Breast epithelium (tissue), 4 donors: ENCODE data around the gene DPYSL3. TPM values are rescaled to one million over a fixed set of nuclear protein-coding genes. Genes with fewer than 3 reads are reported as not detected.

Experiments used
- DNase-seq, 2 donors: peaks; one replicate each; pipeline ENCODE4 v3.0.0-alpha.2; 2019; ENCODE audit warnings: low spot score in 2 of 2
- H3K27ac ChIP-seq, 2 donors: fragments of 200-600 bp; sonication (generic) in 1 of 2; one replicate each; pipeline ENCODE4 v1.5.1; 2016 to 2019; ENCODE audit warnings: mild to moderate bottlenecking in 1 of 2
- H3K27me3 ChIP-seq, 2 donors: fragments of 200-600 bp; sonication (generic) in 1 of 2; one replicate each; pipeline versions ENCODE4 v1.5.1 to v1.6.0; 2017 to 2019; ENCODE audit warnings: control low read depth in 1 of 2, mild to moderate bottlenecking in 1 of 2
- H3K36me3 ChIP-seq: fragments of 200-600 bp; one replicate; pipeline ENCODE4 v1.5.1; 2019
- H3K4me1 ChIP-seq, 2 donors: fragments of 200-600 bp; sonication (generic); one replicate each; pipeline ENCODE4 v1.5.1; 2016 to 2019; ENCODE audit warnings: control low read depth in 1 of 2
- H3K4me3 ChIP-seq, 3 donors: fragments of 200-600 bp; sonication (generic); 1 replicate in 2 of 3; 2 replicates in 1 of 3; pipeline ENCODE4 v1.5.1; 2016 to 2019; ENCODE audit warnings: mild to moderate bottlenecking in 3 of 3, moderate library complexity in 2 of 3
- H3K9me3 ChIP-seq, 2 donors: fragments of 200-600 bp; sonication (generic) in 1 of 2; one replicate each; pipeline ENCODE4 v1.5.1; 2016 to 2019; ENCODE audit warnings: control low read depth in 1 of 2
- CTCF ChIP-seq, 3 donors: fragments of 450-650 bp; IDR thresholded peaks; one replicate each; pipeline ENCODE4 v1.5.1; 2016 to 2017; ENCODE audit warnings: antibody characterized with exemption in 3 of 3, mild to moderate bottlenecking in 3 of 3, moderate library complexity in 3 of 3
- POLR2A ChIP-seq: fragments of 450-650 bp; IDR thresholded peaks from one replicate; pipeline ENCODE4 v1.6.1; 2016; ENCODE audit warnings: antibody characterized with exemption, mild to moderate bottlenecking, moderate library complexity
- POLR2AphosphoS5 ChIP-seq, 3 donors: sonication (generic); formaldehyde crosslinking; IDR thresholded peaks; one replicate each; pipeline ENCODE4 v1.6.1; 2017; ENCODE audit warnings: antibody characterized with exemption in 3 of 3
- intact Hi-C: fragments of 100-400 bp; cut with DNase I; formaldehyde crosslinking; loops from one replicate; pipeline ENCODE4 v1.15.1; 2023; ENCODE audit warnings: low total_unique reads
- total RNA-seq, 3 donors: library from RNA; depleted of rRNA; stranded (reverse); fragments of >200 nt; gene quantifications; one replicate each; pipeline ENCODE4 v1.1.0, GENCODE V29; 2016

The DPYSL3 gene
- total RNA-seq, 3 donors from 2014 or later: 34.4 to 73.1 (median 34.7) TPM

- H3K4me1 ChIP-seq: no peaks in the 10 kb centered on the region
Observed at GRCh38 chr5:147441191-147441695, 68.6 kb downstream of the DPYSL3 start.

GRCh38 chr5:147439254-147439653, 70.6 kb downstream of the DPYSL3 start:
- no peaks in the 10 kb centered on the region for H3K4me1 ChIP-seq
- no peaks in the 10 kb centered on the region for H3K9me3 ChIP-seq
- no peaks in the 10 kb centered on the region for H3K36me3 ChIP-seq
- DNase-seq: no peak
- TF ChIP-seq POLR2A (no peak), POLR2AphosphoS5 (IDR thresholded peaks at IDR 0.05) (no peak), CTCF (IDR thresholded peaks at IDR 0.05) (no peak)
- intact Hi-C loops: no loop called here
- no peaks in the 10 kb centered on the region for H3K27me3 ChIP-seq
- H3K4me3 ChIP-seq: no peak overlapping the region
- no peak overlapping the region for H3K27ac ChIP-seq

More at GRCh38 chr5:147441191-147441695, 68.6 kb downstream of the DPYSL3 start:
- no peak for DNase-seq
- Histone ChIP-seq H3K27ac (no peak overlapping the region), H3K4me3 (no peak overlapping the region), H3K27me3 (no peaks in the 10 kb centered on the region), H3K36me3 (no peaks in the 10 kb centered on the region), H3K9me3 (no peaks in the 10 kb centered on the region)
- no peak for TF ChIP-seq POLR2A
- TF ChIP-seq POLR2AphosphoS5 (IDR thresholded peaks at IDR 0.05): no peak
- intact Hi-C loops: no loop called here

DNA sequence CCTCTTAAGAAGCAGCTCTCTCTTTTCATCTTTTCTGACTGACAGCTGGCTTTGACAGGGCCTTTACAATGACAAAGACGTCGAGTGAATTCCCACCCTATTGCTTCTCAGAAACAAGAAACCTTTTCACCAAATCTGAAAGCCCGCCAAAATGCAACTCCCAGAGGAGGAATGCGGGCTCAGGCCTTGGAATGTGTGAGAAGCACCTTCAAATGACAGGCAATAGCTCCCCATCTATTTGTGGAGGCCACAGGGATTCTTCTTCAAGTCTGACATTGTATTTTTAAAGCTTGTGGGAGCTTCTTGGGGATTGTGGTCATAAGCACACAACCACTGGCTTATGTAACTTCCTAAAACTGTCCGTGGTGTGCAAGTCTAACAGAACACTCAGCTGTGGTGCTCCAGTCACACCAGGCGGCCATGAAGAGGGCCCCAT, 72.7 kb downstream of the DPYSL3 start:
- Histone ChIP-seq H3K4me1 (no peaks in the 10 kb centered on the region), H3K36me3 (no peaks in the 10 kb centered on the region), H3K4me3 (no peak overlapping the region), H3K9me3 (no peaks in the 10 kb centered on the region), H3K27ac (no peak overlapping the region), H3K27me3 (no peaks in the 10 kb centered on the region)
- intact Hi-C loops: no loop called here
- no peak for DNase-seq
- no peak for TF ChIP-seq POLR2AphosphoS5 (IDR thresholded peaks at IDR 0.05)
- no peak for TF ChIP-seq CTCF (IDR thresholded peaks at IDR 0.05)
- TF ChIP-seq POLR2A: no peak

- no peaks in the 10 kb centered on the region for H3K9me3 ChIP-seq
- TF ChIP-seq POLR2A: no peak
- no peak for TF ChIP-seq POLR2AphosphoS5 (IDR thresholded peaks at IDR 0.05)
- no peak for TF ChIP-seq CTCF (IDR thresholded peaks at IDR 0.05)
- H3K4me3 ChIP-seq: no peak overlapping the region
- H3K27me3 ChIP-seq: no peaks in the 10 kb centered on the region
- DNase-seq: no peak
- intact Hi-C loops: no loop called here
- H3K36me3 ChIP-seq: no peaks in the 10 kb centered on the region
- H3K27ac ChIP-seq: no peak overlapping the region
- no peaks in the 10 kb centered on the region for H3K4me1 ChIP-seq
Observed at GRCh38 chr5:147436596-147436995, 73.3 kb downstream of the DPYSL3 start.

DNA sequence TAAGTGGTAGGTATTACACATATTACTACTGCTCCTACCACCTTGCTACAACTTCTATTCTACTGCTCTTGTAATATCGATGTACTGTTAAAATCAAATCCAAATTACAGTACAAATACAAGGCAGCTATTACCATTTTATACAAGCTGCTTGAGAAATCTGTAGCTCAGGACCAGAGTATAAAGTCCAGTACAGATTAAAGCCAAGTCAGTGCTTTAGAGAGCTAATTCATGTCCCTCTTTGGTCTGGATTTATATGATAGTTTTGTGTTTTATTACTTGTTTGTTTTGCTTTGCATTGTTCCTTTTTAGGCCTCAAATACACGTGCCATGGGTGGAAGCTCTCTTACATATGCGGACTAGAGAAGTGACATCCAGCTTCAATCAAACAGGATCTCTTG, 75.8 kb downstream of the DPYSL3 start:
- Histone ChIP-seq H3K27me3 (no peaks in the 10 kb centered on the region), H3K36me3 (no peaks in the 10 kb centered on the region), H3K27ac (no peak overlapping the region), H3K4me1 (no peaks in the 10 kb centered on the region), H3K4me3 (no peak overlapping the region), H3K9me3 (no peaks in the 10 kb centered on the region)
- no peak for TF ChIP-seq POLR2AphosphoS5 (IDR thresholded peaks at IDR 0.05)
- no peak for TF ChIP-seq CTCF (IDR thresholded peaks at IDR 0.05)
- no peak for TF ChIP-seq POLR2A
- DNase-seq: no peak
- intact Hi-C loops: no loop called here

DNA sequence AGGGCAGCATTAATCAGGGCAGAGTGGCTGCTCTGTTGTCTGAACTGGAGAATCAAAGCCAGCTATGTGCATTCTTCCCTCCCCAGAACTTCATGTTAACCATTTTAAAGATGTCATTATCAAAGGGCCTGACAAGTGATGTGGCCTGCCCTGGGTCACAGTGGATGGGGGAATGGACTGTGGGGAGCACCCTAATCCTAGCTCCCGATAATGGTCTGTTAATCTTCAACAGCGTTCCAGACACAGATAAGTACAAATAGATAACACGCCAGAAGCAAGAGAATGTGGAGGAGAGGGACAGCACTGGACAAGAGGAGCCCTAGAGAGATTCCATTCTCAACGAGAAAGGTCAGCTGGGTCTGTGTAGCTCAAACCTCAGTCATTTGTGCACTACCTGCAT, 77.5 kb downstream of the DPYSL3 start:
- Histone ChIP-seq H3K9me3 (no peaks in the 10 kb centered on the region), H3K4me1 (peaks cover 0 to 8% of the 10 kb centered on the region in 2 donors), H3K27ac (peak overlapping the region in 1 of 2 donors; percentile 29), H3K27me3 (no peaks in the 10 kb centered on the region), H3K4me3 (no peak overlapping the region), H3K36me3 (no peaks in the 10 kb centered on the region)
- TF ChIP-seq POLR2A (no peak), POLR2AphosphoS5 (IDR thresholded peaks at IDR 0.05) (no peak), CTCF (IDR thresholded peaks at IDR 0.05) (no peak)
- intact Hi-C loops: no loop called here
- DNase-seq: no peak
